ENCODE results near the gene FGFR2. TPM values are rescaled to one million over a fixed set of nuclear protein-coding genes. Genes with fewer than 3 reads are reported as not detected.

FGFR2 gene
- total RNA-seq, 4 donors from 2014 or later: 65.6 to 149 (median 122) TPM

GRCh38 chr10:121526135-121526790 lies 72.0 kb downstream of the FGFR2 start:
- 45 to 46% methylated on average over 11 of the region's 11 CpGs for WGBS, 2 donors

GRCh38 chr10:121525251-121526134 lies 72.8 kb downstream of the FGFR2 start:
- Histone ChIP-seq H3K36me3 (no peaks in the 10 kb centered on the region), H3K4me1 (peaks cover 62 to 77% of the 10 kb centered on the region in 2 donors), H3K9me3 (no peaks in the 10 kb centered on the region), H3K27me3 (no peaks in the 10 kb centered on the region), H3K4me3 (replicated peaks in 1 of 3) (no peak overlapping the region), H3K27ac (peak overlapping the region; percentile 97 to 99 (median 98))
- TF ChIP-seq CTCF (IDR thresholded peaks at IDR 0.05) (peak in 1 of 6 experiments; percentile 10), POLR2A (IDR thresholded peaks at IDR 0.05) (peak in 1 of 2 donors; percentile 63)
- intact Hi-C loops (cut with DNase I): no loop called here
- peak; percentile 91 to 92 for DNase-seq
- 28 to 45% methylated on average over 16 of the region's 16 CpGs for WGBS, 2 donors

More at GRCh38 chr10:121526135-121526790, 72.0 kb downstream of the FGFR2 start:
- TF ChIP-seq POLR2A (IDR thresholded peaks at IDR 0.05): no peak
- TF ChIP-seq CTCF (IDR thresholded peaks at IDR 0.05): no peak
- no peaks in the 10 kb centered on the region for H3K36me3 ChIP-seq
- H3K27me3 ChIP-seq: no peaks in the 10 kb centered on the region
- intact Hi-C loops (cut with DNase I): no loop called here
- H3K27ac ChIP-seq: peak overlapping the region; percentile 97 to 99 (median 98)
- no peaks in the 10 kb centered on the region for H3K9me3 ChIP-seq
- H3K4me1 ChIP-seq: peaks cover 64 to 78% of the 10 kb centered on the region in 2 donors
- peak in 1 of 2 donors; percentile 40 for DNase-seq
- no peak overlapping the region for H3K4me3 ChIP-seq (replicated peaks in 1 of 3)

- TF ChIP-seq CTCF (IDR thresholded peaks at IDR 0.05): no peak
- no peak for TF ChIP-seq POLR2A (IDR thresholded peaks at IDR 0.05)
- Histone ChIP-seq H3K4me3 (replicated peaks in 1 of 3) (no peak overlapping the region), H3K27me3 (no peaks in the 10 kb centered on the region), H3K27ac (peak overlapping the region; percentile 91 to 99 (median 97)), H3K36me3 (no peaks in the 10 kb centered on the region), H3K4me1 (peaks cover 67 to 85% of the 10 kb centered on the region in 2 donors), H3K9me3 (no peaks in the 10 kb centered on the region)
- peak; percentile 34 to 58 for DNase-seq
- WGBS, 2 donors: 38 to 48% methylated on average over 17 of the region's 17 CpGs
- intact Hi-C loops (cut with DNase I): no loop called here
Observed at GRCh38 chr10:121524157-121524817, 74.0 kb downstream of the FGFR2 start.

- Histone ChIP-seq H3K27me3 (no peaks in the 10 kb centered on the region), H3K4me1 (peaks cover 60 to 82% of the 10 kb centered on the region in 2 donors), H3K36me3 (no peaks in the 10 kb centered on the region), H3K27ac (peak overlapping the region; percentile 91 to 99 (median 97)), H3K4me3 (replicated peaks in 1 of 3) (no peak overlapping the region), H3K9me3 (no peaks in the 10 kb centered on the region)
- intact Hi-C loops (cut with DNase I): no loop called here
- TF ChIP-seq POLR2A (IDR thresholded peaks at IDR 0.05) (no peak), CTCF (IDR thresholded peaks at IDR 0.05) (no peak)
- 96 to 100% methylated on average over 1 of the region's 1 CpG for WGBS, 2 donors
- no peak for DNase-seq
Observed at GRCh38 chr10:121522831-121523230, 75.4 kb downstream of the FGFR2 start.

Measured in thyroid gland (tissue), 4 donors.